Lung (tissue), 12 donors: ENCODE data around the gene CLCN2. TPM values are rescaled to one million over a fixed set of nuclear protein-coding genes. Genes with fewer than 3 reads are reported as not detected.

Experiments
- ATAC-seq: fragments of 200-7000 bp; cut with Tn5 transposase; one replicate; pipeline ENCODE4 v1.9.1; 2020; ENCODE audit warnings: moderate number of reproducible peaks; ENCODE audit not compliant: insufficient read depth, low FRiP score
- DNase-seq, 3 donors: peaks; one replicate each; pipeline ENCODE4 v3.0.0-alpha.2; 2013 to 2017
- H3K27ac ChIP-seq, 2 donors: one replicate each; pipeline ENCODE4 v1.5.1; 2013; ENCODE audit warnings: mild to moderate bottlenecking in 2 of 2, moderate library complexity in 2 of 2, control low read depth in 1 of 2, inconsistent platforms in 1 of 2, low read depth in 1 of 2, low read length in 1 of 2
- H3K27me3 ChIP-seq, 3 donors: one replicate each; pipeline ENCODE4 v1.5.1; 2013; ENCODE audit warnings: low read length in 2 of 3; ENCODE audit not compliant: control insufficient read depth in 3 of 3, insufficient read depth in 3 of 3
- H3K36me3 ChIP-seq, 4 donors: one replicate each; pipeline ENCODE4 v1.5.1; 2013; ENCODE audit warnings: low read length in 4 of 4, mild to moderate bottlenecking in 1 of 4, moderate library complexity in 1 of 4; ENCODE audit not compliant: control insufficient read depth in 4 of 4, insufficient read depth in 4 of 4
- H3K4me1 ChIP-seq, 5 donors: one replicate each; pipeline ENCODE4 v1.5.1; 2013; ENCODE audit warnings: low read length in 5 of 5, mild to moderate bottlenecking in 2 of 5, moderate library complexity in 1 of 5; ENCODE audit not compliant: control insufficient read depth in 5 of 5, insufficient read depth in 5 of 5
- H3K4me3 ChIP-seq: one replicate; pipeline ENCODE4 v1.5.1; 2013; ENCODE audit warnings: mild to moderate bottlenecking, control low read depth, moderate library complexity
- H3K9ac ChIP-seq, 2 donors: one replicate each; pipeline ENCODE4 v1.5.1; 2013; ENCODE audit warnings: low read length in 2 of 2, control low read depth in 1 of 2; ENCODE audit not compliant: insufficient read depth in 1 of 2
- H3K9me3 ChIP-seq, 4 donors: one replicate each; pipeline ENCODE4 v1.5.1; 2013; ENCODE audit warnings: low read length in 3 of 4, mild to moderate bottlenecking in 1 of 4, moderate library complexity in 1 of 4; ENCODE audit not compliant: control insufficient read depth in 4 of 4, insufficient read depth in 3 of 4
- WGBS, 2 donors: extraction: QIAGEN DNeasy Blood & Tissue Kit; methylation state at CpG; one replicate each; pipeline ENCODE4 v1.1.7; 2013; 5-methylcytosine and 5-hydroxymethylcytosine counted together
- polyA plus RNA-seq, 2 donors: library from polyadenylated mRNA; stranded (reverse); fragments of 200-250 nt; gene quantifications; one replicate each; pipeline ENCODE4 v1.2.1, GENCODE V29; 2013
- total RNA-seq, 2 donors: library from RNA; depleted of rRNA in 1 of 2; stranded (reverse); fragments of >200 nt in 1 of 2; gene quantifications; one replicate each; pipeline ENCODE4 v1.2.1, GENCODE V29; 2014 to 2021
- TF ChIP-seq, protein P1 (sequence below): IDR thresholded peaks from 2 replicates; pipeline ENCODE4 v1.5.1; 2012; ENCODE audit warnings: mild to moderate bottlenecking; ENCODE audit errors: control extremely low read depth, extremely low read depth
- donor health status: control.
- donor health status: control.
- donor health status: Bipolar disorder and iron deficiency.
- donor health status: healthy.
- donor health status: DM: yes; HTN: yes; CAD: no.

Gene CLCN2
- total and polyA plus RNA-seq, 4 donors = 2.7 to 8.7 (median 5.4) TPM

GRCh38 chr3:184380185-184380626 lies 18.8 kb upstream of the CLCN2 start:
- peaks cover 0 to 37% (median 2%) of the 10 kb centered on the region in 5 donors for H3K4me1 ChIP-seq
- no peak overlapping the region for H3K9ac ChIP-seq
- H3K27me3 ChIP-seq = peaks cover 0 to 19% (median 5%) of the 10 kb centered on the region in 3 donors
- peaks cover 0 to 5% (median 0%) of the 10 kb centered on the region in 4 donors for H3K9me3 ChIP-seq
- 1% methylated on average over 38 to 60 of the region's 62 CpGs for WGBS, 2 donors
- ATAC-seq = no peak
- H3K27ac ChIP-seq = no peak overlapping the region
- TF ChIP-seq, protein P1, sequence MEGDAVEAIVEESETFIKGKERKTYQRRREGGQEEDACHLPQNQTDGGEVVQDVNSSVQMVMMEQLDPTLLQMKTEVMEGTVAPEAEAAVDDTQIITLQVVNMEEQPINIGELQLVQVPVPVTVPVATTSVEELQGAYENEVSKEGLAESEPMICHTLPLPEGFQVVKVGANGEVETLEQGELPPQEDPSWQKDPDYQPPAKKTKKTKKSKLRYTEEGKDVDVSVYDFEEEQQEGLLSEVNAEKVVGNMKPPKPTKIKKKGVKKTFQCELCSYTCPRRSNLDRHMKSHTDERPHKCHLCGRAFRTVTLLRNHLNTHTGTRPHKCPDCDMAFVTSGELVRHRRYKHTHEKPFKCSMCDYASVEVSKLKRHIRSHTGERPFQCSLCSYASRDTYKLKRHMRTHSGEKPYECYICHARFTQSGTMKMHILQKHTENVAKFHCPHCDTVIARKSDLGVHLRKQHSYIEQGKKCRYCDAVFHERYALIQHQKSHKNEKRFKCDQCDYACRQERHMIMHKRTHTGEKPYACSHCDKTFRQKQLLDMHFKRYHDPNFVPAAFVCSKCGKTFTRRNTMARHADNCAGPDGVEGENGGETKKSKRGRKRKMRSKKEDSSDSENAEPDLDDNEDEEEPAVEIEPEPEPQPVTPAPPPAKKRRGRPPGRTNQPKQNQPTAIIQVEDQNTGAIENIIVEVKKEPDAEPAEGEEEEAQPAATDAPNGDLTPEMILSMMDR = no peak
- DNase-seq = peak; percentile 81 to 88 (median 86)
- H3K4me3 ChIP-seq = peak overlapping the region; percentile 25
- H3K36me3 ChIP-seq = no peaks in the 10 kb centered on the region

DNA sequence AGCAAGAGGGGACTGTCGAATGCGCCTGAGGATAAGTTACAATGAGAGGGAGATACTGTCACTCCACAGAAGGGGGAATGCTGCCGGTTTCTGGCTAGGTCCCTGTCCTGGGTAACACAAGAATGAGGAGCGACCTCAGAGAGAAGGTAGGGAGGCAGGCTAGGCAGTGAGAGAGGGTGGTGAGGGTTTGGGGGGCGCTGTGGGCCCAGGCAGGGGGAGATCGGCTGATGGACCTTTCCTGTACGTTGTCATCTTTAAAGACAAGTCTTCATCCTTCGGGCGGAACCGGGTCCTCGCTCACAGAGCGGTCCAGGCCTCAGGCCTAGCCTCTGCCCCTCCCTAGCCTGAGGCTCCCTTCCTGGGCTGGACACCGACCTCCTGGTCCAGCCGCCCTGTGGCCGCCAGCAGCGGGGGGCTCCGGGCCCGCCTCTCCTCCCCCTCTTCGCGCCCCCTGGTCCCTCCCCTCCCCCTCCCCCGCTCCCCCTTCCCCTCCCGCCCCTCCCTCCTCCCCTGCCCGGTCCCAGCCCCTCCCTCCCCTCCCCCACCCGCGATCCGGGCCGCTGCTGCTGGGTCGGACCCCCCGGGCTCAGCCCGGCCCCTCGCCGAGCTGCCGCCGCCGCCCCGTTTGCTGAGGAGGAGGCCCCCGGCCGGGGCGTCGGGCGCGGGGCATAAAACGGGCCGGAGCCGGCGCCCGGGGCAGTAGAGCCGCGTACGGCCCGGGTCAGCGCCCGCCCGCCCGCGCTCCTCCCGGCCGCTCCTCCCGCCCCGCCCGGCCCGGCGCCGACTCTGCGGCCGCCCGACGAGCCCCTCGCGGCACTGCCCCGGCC lies 18.2 kb upstream of the CLCN2 start, which contains the start of gene CHRD:
CHRD (plus strand) TSS at position 697 of the 827 bp plus-strand sequence. CDS start 265 bp downstream, outside the sequence.
- DNase-seq (peak; percentile 48 to 67 (median 63)), ATAC-seq (no peak)
- 14 to 44% methylated on average over 22 to 63 of the region's 71 CpGs for WGBS, 2 donors
- Histone ChIP-seq H3K9ac (peak within 1 kb of the TSS in 1 of 2 donors; percentile 55), H3K36me3 (no peaks in the 10 kb centered on the region), H3K4me1 (peaks cover 0 to 37% (median 2%) of the 10 kb centered on the region in 5 donors), H3K27ac (peak within 1 kb of the TSS in 1 of 2 donors; percentile 0), H3K27me3 (peaks cover 0 to 19% (median 5%) of the 10 kb centered on the region in 3 donors), H3K9me3 (peaks cover 0 to 5% (median 0%) of the 10 kb centered on the region in 4 donors), H3K4me3 (peak within 1 kb of the TSS; percentile 25)
- TF ChIP-seq, protein P1 = no peak

- peak overlapping the region in 1 of 2 donors; percentile 0 for H3K27ac ChIP-seq
- WGBS, 2 donors = 84 to 88% methylated on average over 10 of the region's 10 CpGs
These were observed 17.4 kb upstream of the CLCN2 start for GRCh38 chr3:184378651-184379357.

More at GRCh38 chr3:184378651-184379357, 17.4 kb upstream of the CLCN2 start:
- Histone ChIP-seq H3K27me3 (peaks cover 0 to 19% (median 5%) of the 10 kb centered on the region in 3 donors), H3K9me3 (peaks cover 0 to 5% (median 0%) of the 10 kb centered on the region in 4 donors), H3K4me1 (peaks cover 0 to 37% (median 2%) of the 10 kb centered on the region in 5 donors), H3K4me3 (no peak overlapping the region), H3K36me3 (no peaks in the 10 kb centered on the region), H3K9ac (peak overlapping the region in 1 of 2 donors; percentile 55)
- TF ChIP-seq, protein P1 = no peak
- ATAC-seq (no peak), DNase-seq (peak in 1 of 3 donors; percentile 17)
